HepG2 (cell line): ENCODE data around the gene FOXA1. TPM values are rescaled to one million over a fixed set of nuclear protein-coding genes. Genes with fewer than 3 reads are reported as not detected.

Experiments used
- ARID2 ChIP-seq: sonication (generic); formaldehyde crosslinking; IDR thresholded peaks from 2 replicates; pipeline ENCODE4 v1.8.1; 2022; ENCODE audit warnings: mild to moderate bottlenecking, missing genetic modification reagents, borderline replicate concordance
- CC2D1A ChIP-seq: sonication (generic); formaldehyde crosslinking; IDR thresholded peaks from 2 replicates; pipeline ENCODE4 v1.8.1; 2023; ENCODE audit warnings: mild to moderate bottlenecking, missing genetic modification reagents
- CCAR2 ChIP-seq: fragments of 200-400 bp; formaldehyde crosslinking; optimal IDR thresholded peaks from 2 replicates; pipeline ENCODE3; 2018; ENCODE audit warnings: low read depth, mild to moderate bottlenecking, low read length, moderate library complexity
- CCDC6 ChIP-seq: sonication (generic); formaldehyde crosslinking; IDR thresholded peaks from 2 replicates; pipeline ENCODE4 v1.8.1; 2022; ENCODE audit warnings: mild to moderate bottlenecking, missing genetic modification reagents, moderate library complexity
- HES4 ChIP-seq: sonication (generic); formaldehyde crosslinking; IDR thresholded peaks from 2 replicates; pipeline ENCODE4 v1.9.0; 2021; ENCODE audit warnings: mild to moderate bottlenecking, missing genetic modification reagents, borderline replicate concordance
- HNRNPK ChIP-seq: fragments of 200-400 bp; formaldehyde crosslinking; IDR thresholded peaks from 2 replicates; pipeline ENCODE4 v1.6.1; 2018; ENCODE audit warnings: low read length, low read depth, moderate library complexity, mild to moderate bottlenecking; ENCODE audit not compliant: poor library complexity, severe bottlenecking
- LCORL ChIP-seq, 2 experiments: fragments of 450-650 bp in 1 of 2; sonication (generic) in 1 of 2; formaldehyde crosslinking in 1 of 2; IDR thresholded peaks; 2 replicates each; pipeline versions ENCODE4 v1.5.0 to v1.6.1; 2017 to 2020; ENCODE audit warnings: antibody characterized with exemption in 1 of 2, missing genetic modification reagents in 1 of 2
- MBD4 ChIP-seq: IDR thresholded peaks from 2 replicates; pipeline ENCODE4 v1.6.1; 2012; ENCODE audit warnings: low read length, inconsistent platforms, borderline replicate concordance
- MXD4 ChIP-seq: IDR thresholded peaks from 2 replicates; pipeline ENCODE4 v1.6.1; 2016; ENCODE audit warnings: mild to moderate bottlenecking, missing biosample characterization, missing genetic modification reagents
- NFE2L2 ChIP-seq: fragments of 150-350 bp; IDR thresholded peaks from 2 replicates; pipeline ENCODE4 v1.6.1; 2014; ENCODE audit warnings: low read length
- PHB2 ChIP-seq: fragments of 450-650 bp; IDR thresholded peaks from 2 replicates; pipeline ENCODE4 v1.6.1; 2018; ENCODE audit not compliant: partially characterized antibody
- RBM22 ChIP-seq: fragments of 200-400 bp; formaldehyde crosslinking; optimal IDR thresholded peaks from 2 replicates; pipeline ENCODE3; 2017; ENCODE audit warnings: mild to moderate bottlenecking, low read length, moderate library complexity
- REXO4 ChIP-seq: sonication (generic); formaldehyde crosslinking; IDR thresholded peaks from 2 replicates; pipeline ENCODE4 v1.8.0; 2022; ENCODE audit warnings: missing genetic modification reagents, mild to moderate bottlenecking, borderline replicate concordance
- SKI ChIP-seq: fragments of 450-650 bp; IDR thresholded peaks from one replicate; pipeline ENCODE4 v1.6.1; 2018; ENCODE audit warnings: mild to moderate bottlenecking; ENCODE audit not compliant: partially characterized antibody
- TCF12 ChIP-seq, 2 experiments: fragments of 450-650 bp in 1 of 2; sonication (generic) in 1 of 2; formaldehyde crosslinking in 1 of 2; IDR thresholded peaks; 2 replicates each; pipeline versions ENCODE4 v1.6.1 to v1.8.0; 2017 to 2022; ENCODE audit warnings: antibody characterized with exemption in 1 of 2, mild to moderate bottlenecking in 1 of 2, missing genetic modification reagents in 1 of 2, moderate library complexity in 1 of 2
- ZNF180 ChIP-seq: sonication (generic); formaldehyde crosslinking; IDR thresholded peaks from 2 replicates; pipeline ENCODE4 v1.4.0; 2020; ENCODE audit warnings: low read depth, missing genetic modification reagents, borderline replicate concordance
- ZNF282 ChIP-seq: fragments of 450-650 bp; IDR thresholded peaks from 2 replicates; pipeline ENCODE4 v1.6.1; 2018; ENCODE audit not compliant: partially characterized antibody
- ZNF296 ChIP-seq: sonication (generic); formaldehyde crosslinking; conservative IDR thresholded peaks from 2 replicates; pipeline ENCODE4 v1.5.0; 2020; ENCODE audit warnings: mild to moderate bottlenecking, missing genetic modification reagents
- ZNF558 ChIP-seq: sonication (generic); formaldehyde crosslinking; IDR thresholded peaks from 2 replicates; pipeline ENCODE4 v1.9.0; 2022; ENCODE audit warnings: mild to moderate bottlenecking, missing genetic modification reagents, borderline replicate concordance
- ZNF746 ChIP-seq: sonication (generic); formaldehyde crosslinking; IDR thresholded peaks from 2 replicates; pipeline ENCODE4 v1.8.0; 2022; ENCODE audit warnings: mild to moderate bottlenecking, missing genetic modification reagents
- ZNF878 ChIP-seq: sonication (generic); formaldehyde crosslinking; IDR thresholded peaks from 2 replicates; pipeline ENCODE4 v1.8.1; 2023; ENCODE audit warnings: mild to moderate bottlenecking, missing genetic modification reagents, moderate library complexity
- ZSCAN25 ChIP-seq: sonication (generic); formaldehyde crosslinking; IDR thresholded peaks from 2 replicates; pipeline ENCODE4 v1.8.0; 2022; ENCODE audit warnings: mild to moderate bottlenecking, missing genetic modification reagents
- polyA plus RNA-seq, 8 experiments: library from polyadenylated mRNA; depleted of rRNA in 3 of 8; stranded (reverse) in 7 of 8; unstranded in 1 of 8; fragments of >200 nt; fragmentation: Illumina TruSeq in 4 of 8; extraction: Trizol in 4 of 8; gene quantifications; 2 replicates each; pipeline versions ENCODE4 v1.2.1 to v1.2.3, GENCODE V29; 2011 to 2016; ENCODE audit warnings: low read depth in 4 of 8, missing spikeins in 1 of 8, mixed read lengths in 1 of 8; ENCODE audit not compliant: insufficient read depth in 1 of 8
- total RNA-seq, 5 experiments: library from RNA; depleted of rRNA; stranded (reverse); fragments of >200 nt; fragmentation: Illumina TruSeq; extraction: Trizol; gene quantifications; 2 replicates each; pipeline ENCODE4 v1.2.3, GENCODE V29; 2016; ENCODE audit warnings: low read depth in 1 of 5
- TF ChIP-seq, protein P1 (sequence below): sonication (generic); formaldehyde crosslinking; IDR thresholded peaks from 2 replicates; pipeline ENCODE4 v1.4.0; 2020; ENCODE audit warnings: mild to moderate bottlenecking, missing genetic modification reagents, borderline replicate concordance
- TF ChIP-seq, protein P2 (sequence below): sonication (generic); formaldehyde crosslinking; IDR thresholded peaks from 2 replicates; pipeline ENCODE4 v1.5.0; 2020; ENCODE audit warnings: mild to moderate bottlenecking, missing genetic modification reagents
- TF ChIP-seq, protein P3 (sequence below): sonication (generic); formaldehyde crosslinking; IDR thresholded peaks from 2 replicates; pipeline ENCODE4 v1.4.0; 2020; ENCODE audit warnings: low read depth, mild to moderate bottlenecking, missing genetic modification reagents

The FOXA1 gene
- total and polyA plus RNA-seq, 2 of the 13 experiments (the other 11 are each of a cell fraction or from before 2014, with no cell fraction given): 43.4 to 58.6 TPM

DNA sequence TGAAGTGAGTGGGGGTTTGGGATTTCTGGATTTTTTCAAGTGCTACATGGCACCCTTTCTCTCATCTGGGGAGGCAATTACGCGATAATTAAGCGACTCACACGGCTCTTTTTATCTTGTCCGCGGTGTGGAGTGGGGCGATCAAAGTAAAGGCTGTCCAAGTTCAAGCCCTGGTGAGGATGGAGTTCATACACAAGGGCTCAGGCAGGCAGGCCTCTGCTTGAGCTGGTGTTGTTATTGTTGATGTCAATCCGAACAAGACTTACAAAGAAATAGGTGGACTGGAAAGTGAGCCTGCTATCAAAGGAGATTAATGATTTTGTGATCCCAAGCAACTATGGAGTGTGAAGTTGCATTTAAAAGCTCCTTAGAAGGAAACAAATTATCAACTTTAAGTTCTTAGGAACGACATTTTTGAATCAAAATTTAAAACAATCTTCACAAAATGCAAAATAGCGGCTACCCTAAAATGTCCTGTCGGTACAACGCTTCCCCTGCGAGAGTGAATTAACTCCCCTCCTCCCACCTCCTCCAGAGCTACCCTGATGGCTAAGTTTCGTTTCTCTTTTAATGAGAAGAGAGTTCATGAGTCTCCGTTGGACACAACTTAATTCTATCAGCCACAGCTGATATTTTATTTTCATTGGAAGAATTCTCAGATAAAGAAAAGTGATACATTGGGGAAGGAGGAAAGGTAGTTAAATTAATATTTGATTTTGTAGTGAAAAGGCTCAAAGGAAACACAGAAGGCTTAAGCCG, 5.9 kb downstream of the FOXA1 start (continued):
- no peak for TF ChIP-seq LCORL (IDR thresholded peaks at IDR 0.05)
- TF ChIP-seq LCORL (CRISPR knock-in tag; IDR thresholded peaks at IDR 0.05): no peak
- TF ChIP-seq SKI: no peak
- no peak for TF ChIP-seq TCF12 (IDR thresholded peaks at IDR 0.05)
- TF ChIP-seq TCF12 (CRISPR knock-in tag; IDR thresholded peaks at IDR 0.05): no peak; the same call in 1 of the 2 replicates
- no peak for TF ChIP-seq ZNF282
- TF ChIP-seq ZNF180 (CRISPR knock-in tag): no peak
- TF ChIP-seq ZNF746: no peak
- TF ChIP-seq CCDC6 (CRISPR knock-in tag): 0 out of 2 replicates have a peak, but pooled peaks have one; percentile 20
- TF ChIP-seq ZNF296 (CRISPR knock-in tag): no peak
- no peak for TF ChIP-seq ZNF878 (CRISPR knock-in tag)
- no peak for TF ChIP-seq ZSCAN25 (CRISPR knock-in tag)
- TF ChIP-seq RBM22: no peak
- no peak for TF ChIP-seq PHB2
- TF ChIP-seq HNRNPK: no peak
- TF ChIP-seq, protein P1, sequence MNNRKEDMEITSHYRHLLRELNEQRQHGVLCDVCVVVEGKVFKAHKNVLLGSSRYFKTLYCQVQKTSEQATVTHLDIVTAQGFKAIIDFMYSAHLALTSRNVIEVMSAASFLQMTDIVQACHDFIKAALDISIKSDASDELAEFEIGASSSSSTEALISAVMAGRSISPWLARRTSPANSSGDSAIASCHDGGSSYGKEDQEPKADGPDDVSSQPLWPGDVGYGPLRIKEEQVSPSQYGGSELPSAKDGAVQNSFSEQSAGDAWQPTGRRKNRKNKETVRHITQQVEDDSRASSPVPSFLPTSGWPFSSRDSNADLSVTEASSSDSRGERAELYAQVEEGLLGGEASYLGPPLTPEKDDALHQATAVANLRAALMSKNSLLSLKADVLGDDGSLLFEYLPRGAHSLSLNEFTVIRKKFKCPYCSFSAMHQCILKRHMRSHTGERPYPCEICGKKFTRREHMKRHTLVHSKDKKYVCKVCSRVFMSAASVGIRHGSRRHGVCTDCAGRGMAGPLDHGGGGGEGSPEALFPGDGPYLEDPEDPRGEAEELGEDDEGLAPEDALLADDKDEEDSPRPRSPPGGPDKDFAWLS (CRISPR knock-in tag): no peak
- TF ChIP-seq, protein P2, sequence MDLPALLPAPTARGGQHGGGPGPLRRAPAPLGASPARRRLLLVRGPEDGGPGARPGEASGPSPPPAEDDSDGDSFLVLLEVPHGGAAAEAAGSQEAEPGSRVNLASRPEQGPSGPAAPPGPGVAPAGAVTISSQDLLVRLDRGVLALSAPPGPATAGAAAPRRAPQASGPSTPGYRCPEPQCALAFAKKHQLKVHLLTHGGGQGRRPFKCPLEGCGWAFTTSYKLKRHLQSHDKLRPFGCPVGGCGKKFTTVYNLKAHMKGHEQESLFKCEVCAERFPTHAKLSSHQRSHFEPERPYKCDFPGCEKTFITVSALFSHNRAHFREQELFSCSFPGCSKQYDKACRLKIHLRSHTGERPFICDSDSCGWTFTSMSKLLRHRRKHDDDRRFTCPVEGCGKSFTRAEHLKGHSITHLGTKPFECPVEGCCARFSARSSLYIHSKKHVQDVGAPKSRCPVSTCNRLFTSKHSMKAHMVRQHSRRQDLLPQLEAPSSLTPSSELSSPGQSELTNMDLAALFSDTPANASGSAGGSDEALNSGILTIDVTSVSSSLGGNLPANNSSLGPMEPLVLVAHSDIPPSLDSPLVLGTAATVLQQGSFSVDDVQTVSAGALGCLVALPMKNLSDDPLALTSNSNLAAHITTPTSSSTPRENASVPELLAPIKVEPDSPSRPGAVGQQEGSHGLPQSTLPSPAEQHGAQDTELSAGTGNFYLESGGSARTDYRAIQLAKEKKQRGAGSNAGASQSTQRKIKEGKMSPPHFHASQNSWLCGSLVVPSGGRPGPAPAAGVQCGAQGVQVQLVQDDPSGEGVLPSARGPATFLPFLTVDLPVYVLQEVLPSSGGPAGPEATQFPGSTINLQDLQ (CRISPR knock-in tag): no peak
- TF ChIP-seq HES4 (CRISPR knock-in tag): no peak
- no peak for TF ChIP-seq CCAR2
- TF ChIP-seq MXD4: 0 out of 2 replicates have a peak, but pooled peaks have one; percentile 20
- TF ChIP-seq, protein P3, sequence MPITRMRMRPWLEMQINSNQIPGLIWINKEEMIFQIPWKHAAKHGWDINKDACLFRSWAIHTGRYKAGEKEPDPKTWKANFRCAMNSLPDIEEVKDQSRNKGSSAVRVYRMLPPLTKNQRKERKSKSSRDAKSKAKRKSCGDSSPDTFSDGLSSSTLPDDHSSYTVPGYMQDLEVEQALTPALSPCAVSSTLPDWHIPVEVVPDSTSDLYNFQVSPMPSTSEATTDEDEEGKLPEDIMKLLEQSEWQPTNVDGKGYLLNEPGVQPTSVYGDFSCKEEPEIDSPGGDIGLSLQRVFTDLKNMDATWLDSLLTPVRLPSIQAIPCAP (CRISPR knock-in tag): no peak
- peak; percentile 84; the same call in 1 of the 2 replicates for TF ChIP-seq ARID2 (CRISPR knock-in tag)
- no peak for TF ChIP-seq CC2D1A (CRISPR knock-in tag)
- TF ChIP-seq MBD4: no peak
- no peak for TF ChIP-seq NFE2L2
- no peak for TF ChIP-seq ZNF558 (CRISPR knock-in tag)
- TF ChIP-seq REXO4 (CRISPR knock-in tag): no peak
